ENCODE measurements around the gene PAK3.

Gene PAK3

DNA sequence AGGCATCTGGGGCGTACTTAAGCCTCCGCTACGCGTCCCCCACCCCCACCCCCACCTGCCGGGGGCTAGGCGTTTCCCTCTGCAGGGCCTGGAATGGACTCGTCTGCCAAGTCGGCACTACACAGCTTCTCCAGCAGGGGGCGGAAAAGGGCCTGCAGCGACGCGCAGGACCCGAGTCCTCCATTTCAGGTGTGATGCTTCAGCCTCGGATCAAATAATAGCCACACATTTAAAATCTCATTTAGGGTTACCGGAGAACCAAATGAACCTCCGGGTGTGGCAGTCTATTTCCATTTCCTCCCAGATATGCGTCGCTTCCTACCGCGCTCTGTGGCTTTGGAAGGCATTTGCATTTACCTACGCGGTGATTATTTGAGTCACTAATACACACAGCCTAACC lies 2.9 kb downstream of the PAK3 start:
- Histone ChIP-seq H3K27ac (no peak overlapping the region), H3K9ac (ENCODE audit: insufficient read length) (no peak overlapping the region), H3K4me3 (no peak overlapping the region), H3K9me3 (ENCODE audit: low read depth, low read length) (no peaks in the 10 kb centered on the region), H3K36me3 (ENCODE audit: insufficient read depth, low read length) (no peaks in the 10 kb centered on the region)
- TF ChIP-seq FOXP2 (optimal IDR thresholded peaks at IDR 0.05; ENCODE audit: control extremely low read depth, extremely low read length, insufficient read depth) (no peak), POLR2AphosphoS5 (IDR thresholded peaks at IDR 0.05; ENCODE audit: borderline replicate concordance, low read depth, low read length) (no peak), EZH2 (IDR thresholded peaks at IDR 0.05) (no peak)
- no peak for DNase-seq (ENCODE audit: low read depth, low spot score)

DNA sequence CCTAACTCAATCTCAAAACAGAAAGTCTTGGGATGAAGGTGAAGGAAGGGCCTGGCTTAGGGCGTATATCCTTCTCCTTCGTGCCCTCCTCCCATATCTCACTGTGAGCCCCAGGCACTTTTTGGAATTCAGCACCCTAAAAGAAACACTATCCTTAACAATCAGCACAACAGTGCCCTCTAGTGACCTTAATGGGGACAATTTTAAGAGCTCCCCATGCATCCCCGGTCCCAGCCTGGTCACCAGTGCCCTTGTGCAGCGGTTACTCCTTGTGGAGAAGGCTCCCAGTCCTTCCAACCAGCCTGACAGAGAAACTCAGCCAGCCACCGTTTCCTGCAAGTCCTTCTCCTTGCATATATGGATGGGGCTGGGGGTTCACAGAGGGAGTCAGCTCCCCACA lies 4.2 kb downstream of the PAK3 start:
- Histone ChIP-seq H3K27ac (no peak overlapping the region), H3K9me3 (ENCODE audit: low read depth, low read length) (no peaks in the 10 kb centered on the region), H3K36me3 (ENCODE audit: insufficient read depth, low read length) (no peaks in the 10 kb centered on the region), H3K9ac (ENCODE audit: insufficient read length) (no peak overlapping the region), H3K4me3 (no peak overlapping the region)
- no peak for DNase-seq (ENCODE audit: low read depth, low spot score)
- no peak for TF ChIP-seq POLR2AphosphoS5 (IDR thresholded peaks at IDR 0.05; ENCODE audit: borderline replicate concordance, low read depth, low read length)

DNA sequence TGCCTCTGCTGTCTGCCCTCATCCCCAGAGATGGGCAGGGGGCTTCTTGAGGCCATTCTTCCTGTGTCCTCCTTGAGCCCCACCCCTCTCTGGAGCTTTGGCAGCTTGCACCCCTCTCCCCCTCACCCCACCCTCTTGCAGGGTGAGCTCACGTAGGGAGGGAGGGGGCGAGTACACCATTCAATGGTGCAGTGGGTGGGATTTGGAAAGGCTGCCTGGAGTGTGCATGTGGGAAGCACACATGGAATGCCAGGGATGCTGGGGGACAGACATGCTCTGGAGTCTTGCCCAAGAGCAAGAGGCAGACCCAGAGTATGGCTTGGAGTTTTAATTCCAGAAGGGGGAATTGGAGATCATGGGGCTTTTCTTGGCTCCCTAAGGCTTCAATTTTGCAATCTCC lies 5.6 kb downstream of the PAK3 start:
- H3K9me3 ChIP-seq (ENCODE audit: low read depth, low read length): no peaks in the 10 kb centered on the region
- H3K36me3 ChIP-seq (ENCODE audit: insufficient read depth, low read length): no peaks in the 10 kb centered on the region
- TF ChIP-seq FOXP2 (optimal IDR thresholded peaks at IDR 0.05; ENCODE audit: control extremely low read depth, extremely low read length, insufficient read depth): no peak
- no peak for TF ChIP-seq POLR2AphosphoS5 (IDR thresholded peaks at IDR 0.05; ENCODE audit: borderline replicate concordance, low read depth, low read length)
- TF ChIP-seq EZH2 (IDR thresholded peaks at IDR 0.05): no peak

DNA sequence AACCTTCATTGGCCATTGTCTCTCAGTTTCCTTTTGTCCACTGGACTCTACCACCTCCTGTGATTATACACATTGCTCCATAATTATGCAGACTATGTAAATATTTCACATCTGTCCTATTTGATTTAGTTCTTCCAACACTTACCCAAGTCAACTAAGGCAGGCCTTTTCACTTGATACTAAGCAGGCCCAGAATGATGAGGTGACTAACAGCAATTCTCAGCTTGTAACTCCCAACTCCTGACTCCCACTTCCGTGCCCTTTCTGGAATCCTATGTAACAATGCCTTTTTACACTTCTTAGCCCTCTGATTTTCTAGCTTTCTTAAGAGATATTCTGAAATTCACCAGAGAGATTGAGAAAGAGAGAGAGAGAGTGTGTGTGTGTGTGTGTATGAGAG lies 6.6 kb downstream of the PAK3 start:
- no peak overlapping the region for H3K27ac ChIP-seq
- H3K36me3 ChIP-seq (ENCODE audit: insufficient read depth, low read length): no peaks in the 10 kb centered on the region
- DNase-seq (ENCODE audit: low read depth, low spot score): no peak

More for the DNA sequence above, 5.6 kb downstream of the PAK3 start:
- Histone ChIP-seq H3K9ac (ENCODE audit: insufficient read length) (no peak overlapping the region), H3K4me3 (no peak overlapping the region), H3K27ac (no peak overlapping the region)
- no peak for DNase-seq (ENCODE audit: low read depth, low spot score)

DNA sequence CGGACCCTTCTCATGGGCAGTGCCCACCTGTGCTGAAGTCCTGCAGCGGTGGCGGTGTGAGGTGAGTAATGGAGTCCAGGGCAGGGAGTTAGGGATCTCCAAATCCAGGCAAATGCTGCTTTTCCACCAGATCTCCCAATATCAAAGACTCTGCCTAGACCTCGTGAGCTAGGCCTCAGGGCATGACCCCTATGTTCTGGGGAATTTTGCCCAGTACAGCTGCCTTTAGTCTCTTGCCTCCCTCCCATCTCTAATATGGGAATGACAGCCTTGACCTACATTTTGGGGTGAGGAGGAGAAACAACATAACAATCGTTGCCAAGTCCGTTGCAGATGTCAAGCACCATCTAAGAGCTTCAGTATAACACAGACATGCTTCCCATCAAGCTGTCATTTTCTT lies 7.3 kb downstream of the PAK3 start:
- no peak overlapping the region for H3K9ac ChIP-seq (ENCODE audit: insufficient read length)
- TF ChIP-seq FOXP2 (optimal IDR thresholded peaks at IDR 0.05; ENCODE audit: control extremely low read depth, extremely low read length, insufficient read depth) (no peak), EZH2 (IDR thresholded peaks at IDR 0.05) (no peak), POLR2AphosphoS5 (IDR thresholded peaks at IDR 0.05; ENCODE audit: borderline replicate concordance, low read depth, low read length) (no peak)
- H3K27ac ChIP-seq: no peak overlapping the region
- no peaks in the 10 kb centered on the region for H3K9me3 ChIP-seq (ENCODE audit: low read depth, low read length)
- no peak for DNase-seq (ENCODE audit: low read depth, low spot score)
- H3K36me3 ChIP-seq (ENCODE audit: insufficient read depth, low read length): no peaks in the 10 kb centered on the region
- no peak overlapping the region for H3K4me3 ChIP-seq

More for the DNA sequence above, 6.6 kb downstream of the PAK3 start:
- no peaks in the 10 kb centered on the region for H3K9me3 ChIP-seq (ENCODE audit: low read depth, low read length)
- no peak overlapping the region for H3K9ac ChIP-seq (ENCODE audit: insufficient read length)
- H3K4me3 ChIP-seq: no peak overlapping the region
- TF ChIP-seq POLR2AphosphoS5 (IDR thresholded peaks at IDR 0.05; ENCODE audit: borderline replicate concordance, low read depth, low read length) (no peak), EZH2 (IDR thresholded peaks at IDR 0.05) (no peak), FOXP2 (optimal IDR thresholded peaks at IDR 0.05; ENCODE audit: control extremely low read depth, extremely low read length, insufficient read depth) (no peak)

DNA sequence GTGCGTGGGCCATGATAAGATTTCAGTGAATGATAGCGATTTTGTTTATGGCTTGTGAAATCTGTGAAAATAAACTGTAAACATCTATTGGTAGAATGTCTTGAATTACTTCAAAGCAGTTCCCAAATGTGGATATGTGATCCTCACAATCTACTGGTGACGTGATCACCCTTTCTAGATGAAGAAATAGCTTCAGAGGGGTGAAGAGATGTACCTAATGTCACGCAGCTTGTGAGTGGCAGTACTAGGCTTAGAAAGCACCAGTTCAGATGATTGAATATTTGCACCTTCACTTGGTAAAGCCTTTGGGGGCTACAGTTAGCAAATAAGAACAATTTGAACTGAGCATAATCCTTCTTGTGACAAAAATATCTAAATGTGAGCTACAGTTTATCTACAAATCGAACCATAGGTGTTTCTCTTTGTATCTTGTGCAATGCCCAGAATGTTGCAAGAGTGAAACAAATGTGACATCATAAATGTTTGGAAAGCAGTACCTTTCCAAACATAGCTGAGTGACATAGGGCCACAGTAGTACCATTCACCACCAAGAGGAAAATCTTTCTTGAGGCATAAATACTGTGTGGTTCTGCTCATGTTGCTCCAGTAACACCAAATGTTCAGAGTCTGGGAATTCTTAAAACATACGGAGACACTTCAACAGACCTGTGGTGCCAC lies 14.2 kb downstream of the PAK3 start:
- no peak for DNase-seq (ENCODE audit: low read depth, low spot score)

DNA sequence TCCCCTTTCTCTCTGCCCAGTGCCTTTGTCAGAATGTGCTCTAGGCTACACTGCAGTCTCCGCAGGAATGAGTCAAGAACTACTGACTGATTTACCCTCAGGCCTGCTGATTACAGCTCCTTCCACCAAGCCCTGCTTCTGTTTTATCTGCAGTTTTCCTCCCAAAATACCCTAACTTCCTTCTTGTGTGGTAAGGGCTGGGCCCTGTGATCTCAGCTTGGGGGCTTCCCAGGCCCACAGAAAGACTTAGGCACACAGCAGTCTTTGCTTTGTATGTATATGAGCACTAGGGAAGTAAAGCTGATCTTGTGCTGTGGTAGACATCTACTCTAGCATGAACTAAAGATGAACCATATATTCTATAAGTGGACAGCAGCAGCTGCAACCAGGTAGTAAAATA lies 18.8 kb downstream of the PAK3 start:
- TF ChIP-seq EZH2 (IDR thresholded peaks at IDR 0.05) (no peak), FOXP2 (optimal IDR thresholded peaks at IDR 0.05; ENCODE audit: control extremely low read depth, extremely low read length, insufficient read depth) (no peak), POLR2AphosphoS5 (IDR thresholded peaks at IDR 0.05; ENCODE audit: borderline replicate concordance, low read depth, low read length) (no peak)
- Histone ChIP-seq H3K27ac (no peak overlapping the region), H3K4me3 (no peak overlapping the region), H3K36me3 (ENCODE audit: insufficient read depth, low read length) (no peaks in the 10 kb centered on the region), H3K9me3 (ENCODE audit: low read depth, low read length) (no peaks in the 10 kb centered on the region), H3K9ac (ENCODE audit: insufficient read length) (no peak overlapping the region)
- no peak for DNase-seq (ENCODE audit: low read depth, low spot score)

More for the DNA sequence above, 14.2 kb downstream of the PAK3 start:
- TF ChIP-seq EZH2 (IDR thresholded peaks at IDR 0.05): no peak
- TF ChIP-seq POLR2AphosphoS5 (IDR thresholded peaks at IDR 0.05; ENCODE audit: borderline replicate concordance, low read depth, low read length): no peak
- TF ChIP-seq FOXP2 (optimal IDR thresholded peaks at IDR 0.05; ENCODE audit: control extremely low read depth, extremely low read length, insufficient read depth): no peak
- H3K4me3 ChIP-seq: no peak overlapping the region
- H3K27ac ChIP-seq: no peak overlapping the region
- H3K36me3 ChIP-seq (ENCODE audit: insufficient read depth, low read length): no peaks in the 10 kb centered on the region
- no peaks in the 10 kb centered on the region for H3K9me3 ChIP-seq (ENCODE audit: low read depth, low read length)
- H3K9ac ChIP-seq (ENCODE audit: insufficient read length): no peak overlapping the region

DNA sequence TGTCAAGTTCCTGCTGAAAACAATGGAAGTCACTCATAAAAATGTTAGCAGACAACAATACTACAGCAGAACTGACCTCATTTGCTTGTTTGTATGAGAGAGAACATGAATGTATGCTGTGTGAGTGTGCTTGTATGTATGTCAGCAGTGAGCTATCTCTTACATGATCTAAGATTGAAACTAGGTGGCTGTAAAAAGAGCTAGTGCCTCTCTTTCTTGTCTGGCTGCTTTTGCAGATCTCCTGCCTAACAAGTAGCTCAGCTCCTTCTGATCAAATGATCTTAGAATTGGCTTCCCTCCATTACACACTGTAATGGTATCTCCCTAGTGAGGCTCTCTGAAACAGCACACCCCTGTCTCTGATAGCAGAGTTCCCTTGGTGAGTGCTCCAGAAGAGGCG lies 20.7 kb downstream of the PAK3 start:
- H3K36me3 ChIP-seq (ENCODE audit: insufficient read depth, low read length): no peaks in the 10 kb centered on the region
- no peak overlapping the region for H3K4me3 ChIP-seq
- TF ChIP-seq FOXP2 (optimal IDR thresholded peaks at IDR 0.05; ENCODE audit: control extremely low read depth, extremely low read length, insufficient read depth) (no peak), POLR2AphosphoS5 (IDR thresholded peaks at IDR 0.05; ENCODE audit: borderline replicate concordance, low read depth, low read length) (no peak), EZH2 (IDR thresholded peaks at IDR 0.05) (no peak)
- no peaks in the 10 kb centered on the region for H3K9me3 ChIP-seq (ENCODE audit: low read depth, low read length)
- DNase-seq (ENCODE audit: low read depth, low spot score): no peak
- H3K27ac ChIP-seq: no peak overlapping the region
- H3K9ac ChIP-seq (ENCODE audit: insufficient read length): no peak overlapping the region

DNA sequence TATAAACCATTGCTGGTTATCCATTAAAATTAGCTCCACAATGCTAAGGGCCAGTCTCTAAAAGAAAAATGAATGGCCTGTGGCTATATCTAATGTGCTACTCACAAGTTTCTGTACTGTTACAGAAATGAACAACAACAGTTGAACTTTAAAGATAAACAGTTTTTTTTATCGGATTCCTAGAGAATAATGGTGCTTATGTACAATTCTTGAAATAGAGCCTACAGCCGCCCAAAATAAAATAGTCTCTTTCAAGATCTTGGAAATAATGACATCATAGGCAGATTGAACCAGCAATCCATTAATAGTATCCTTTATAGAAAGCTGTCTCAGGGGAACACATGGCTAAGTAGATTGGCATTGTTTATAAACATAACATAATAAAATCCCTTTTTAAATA lies 23.4 kb downstream of the PAK3 start:
- Histone ChIP-seq H3K9ac (ENCODE audit: insufficient read length) (no peak overlapping the region), H3K9me3 (ENCODE audit: low read depth, low read length) (no peaks in the 10 kb centered on the region), H3K4me3 (no peak overlapping the region), H3K27ac (no peak overlapping the region), H3K36me3 (ENCODE audit: insufficient read depth, low read length) (no peaks in the 10 kb centered on the region)
- no peak for DNase-seq (ENCODE audit: low read depth, low spot score)
- no peak for TF ChIP-seq EZH2 (IDR thresholded peaks at IDR 0.05)
- TF ChIP-seq FOXP2 (optimal IDR thresholded peaks at IDR 0.05; ENCODE audit: control extremely low read depth, extremely low read length, insufficient read depth): no peak
- TF ChIP-seq POLR2AphosphoS5 (IDR thresholded peaks at IDR 0.05; ENCODE audit: borderline replicate concordance, low read depth, low read length): no peak

All from SK-N-MC (cell line).